HEK293T (cell line): Measurements from ENCODE around the gene ZNF512.

Source experiments
- FOXK2 ChIP-seq: fragments of 450-650 bp; IDR thresholded peaks from 2 replicates; pipeline ENCODE4 v1.6.1; 2016; ENCODE audit warnings: mild to moderate bottlenecking
- LEF1 ChIP-seq: fragments of 450-650 bp; IDR thresholded peaks from 2 replicates; pipeline ENCODE4 v1.6.1; 2017; ENCODE audit warnings: mild to moderate bottlenecking, borderline replicate concordance

DNA sequence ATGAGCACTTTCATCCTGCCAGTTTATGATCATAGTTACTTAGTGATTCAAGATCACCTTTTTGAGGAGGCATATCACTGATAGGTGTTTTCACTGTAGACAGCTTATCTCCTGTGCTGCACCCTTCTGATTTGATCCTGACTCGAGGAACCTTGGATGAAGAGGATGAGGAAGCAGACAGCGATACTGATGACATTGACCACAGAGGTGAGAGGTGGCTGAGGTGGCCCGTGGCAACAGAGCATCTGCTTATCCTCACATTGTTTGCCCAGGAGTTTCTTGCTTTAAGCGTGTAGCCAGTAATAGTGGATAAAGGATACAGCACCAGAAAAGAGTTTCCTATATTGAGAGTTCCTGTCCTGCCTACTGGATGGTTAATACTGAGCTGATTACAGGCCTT lies 64.9 kb downstream of the ZNF512 start:
- no peak for TF ChIP-seq FOXK2
- no peak for TF ChIP-seq LEF1
